Stimulated activated CD8-positive, alpha-beta memory T cell treated with anti-CD3 and anti-CD28 coated beads, Interleukin-7, amount 100 ng/mL, for 24 hours (primary cell): ENCODE results near the gene SET.
"Not testable (repeated sequence)": the region's sequence is repeated elsewhere in the genome, so short reads cannot be mapped to it uniquely, and the experiment has no call there.

ENCODE experiments used
- DNase-seq: peaks from one replicate; pipeline ENCODE4 v3.0.0-alpha.2; 2020; ENCODE audit warnings: low read depth

Gene SET

GRCh38 chr9:128688501-128689292 lies at the start of gene SET:
Gene SET (plus strand): TSS chr9:128689222. CDS start chr9:128689583, 361 bp downstream.
- DNase-seq = peak; percentile 83

GRCh38 chr9:128640603-128641002 lies 48.4 kb upstream of the SET start:
- no peak for DNase-seq

GRCh38 chr9:128642675-128643245 lies 46.3 kb upstream of the SET start:
- DNase-seq = no peak

- DNase-seq = no peak
Measured at GRCh38 chr9:128643519-128644300, 45.3 kb upstream of the SET start.

GRCh38 chr9:128648206-128648605 lies 40.8 kb upstream of the SET start:
- DNase-seq = peak; percentile 41

- no peak for DNase-seq
Measured at GRCh38 chr9:128651798-128652197, 37.2 kb upstream of the SET start.

GRCh38 chr9:128653908-128654307 lies 35.1 kb upstream of the SET start:
- DNase-seq = no peak

- DNase-seq = no peak
Measured at GRCh38 chr9:128654481-128654880, 34.5 kb upstream of the SET start.

- peak; percentile 93 for DNase-seq
Measured at GRCh38 chr9:128656416-128657343, 32.3 kb upstream of the SET start, which contains the start of gene DYNC2I2. Gene DYNC2I2 (minus strand): TSS chr9:128656847. CDS start chr9:128656726, 121 bp downstream.

GRCh38 chr9:128657344-128657704 lies 31.7 kb upstream of the SET start:
- DNase-seq = no peak

- no peak for DNase-seq
Measured at GRCh38 chr9:128657796-128658195, 31.2 kb upstream of the SET start.

GRCh38 chr9:128666481-128666941 lies 22.5 kb upstream of the SET start:
- DNase-seq = not testable (repeated sequence)

GRCh38 chr9:128669786-128670185 lies 19.2 kb upstream of the SET start:
- no peak for DNase-seq

GRCh38 chr9:128675382-128675781 lies 13.6 kb upstream of the SET start:
- no peak for DNase-seq

GRCh38 chr9:128677794-128678193 lies 11.2 kb upstream of the SET start:
- DNase-seq = no peak

GRCh38 chr9:128683340-128684064 lies 5.5 kb upstream of the SET start:
- DNase-seq = no peak

GRCh38 chr9:128684065-128684324 lies 5.0 kb upstream of the SET start:
- DNase-seq = no peak

- DNase-seq = no peak
Measured at GRCh38 chr9:128684325-128685199, 4.5 kb upstream of the SET start.

GRCh38 chr9:128685636-128686489 lies 3.2 kb upstream of the SET start:
- no peak for DNase-seq
